Measurements from ENCODE around the gene PGM2L1. TPM values are rescaled to one million over a fixed set of nuclear protein-coding genes. Genes with fewer than 3 reads are reported as not detected.
A peak's percentile ranks its signal among the peaks of the same experiment; 100 is the strongest.

Gene PGM2L1
- total RNA-seq, 1 donor from 2014 or later, result 203 TPM

DNA sequence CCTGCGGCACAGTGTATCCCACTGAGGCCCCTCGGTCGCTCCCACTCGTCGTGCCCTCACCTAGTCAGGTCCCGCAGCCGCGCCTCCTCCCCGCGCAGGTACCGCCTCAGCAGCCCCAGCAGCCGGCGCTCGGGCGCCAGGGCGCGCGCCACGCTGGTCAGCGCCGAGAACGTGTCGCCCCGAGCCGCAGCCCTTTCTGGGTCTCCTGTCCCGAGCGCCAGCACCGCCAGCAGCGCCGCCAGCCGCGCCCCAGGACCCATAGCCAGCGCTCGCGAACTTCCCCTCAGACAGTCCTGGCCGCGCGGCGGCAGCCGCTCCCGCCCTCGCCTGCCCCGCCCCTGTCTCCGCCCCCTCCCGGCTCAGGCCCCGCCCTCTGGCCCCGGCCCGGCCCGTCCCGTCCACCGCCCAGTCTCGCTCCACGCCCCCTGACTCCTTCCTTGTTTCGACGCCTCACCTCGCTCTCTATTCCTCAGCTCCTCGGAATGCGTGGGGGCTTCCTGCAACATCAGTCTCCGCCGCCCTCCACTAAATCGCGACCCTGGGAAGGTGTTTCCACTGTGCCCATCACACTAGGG lies 86.8 kb downstream of the PGM2L1 start, which contains the start of gene P4HA3:
TSS of gene P4HA3 (minus strand) at position 289 of the 575 bp plus-strand sequence. CDS start at position 260, 29 bp downstream.
- FAIRE-seq (no peak), DNase-seq (ENCODE audit: low spot score in 2 of 2) (peak; percentile 37 to 75)

DNA sequence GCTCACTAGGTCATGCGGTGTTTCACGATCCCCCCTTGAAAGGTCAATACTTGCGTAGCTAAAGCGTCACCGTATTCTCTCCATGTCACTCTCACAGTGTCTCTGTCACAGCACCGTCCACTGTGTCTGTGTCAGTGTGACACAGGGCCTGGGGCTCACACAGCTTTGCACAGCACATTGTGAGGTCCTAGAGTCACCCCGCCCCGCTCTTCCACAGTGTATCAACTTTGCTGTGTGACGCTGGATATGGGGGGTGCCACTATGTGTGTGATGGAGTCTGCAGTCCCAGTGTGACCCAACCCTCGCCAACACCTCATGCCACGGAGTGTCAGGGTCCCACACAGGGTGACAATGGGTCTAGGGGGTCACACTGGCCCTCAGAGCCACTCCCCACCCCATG lies 87.4 kb downstream of the PGM2L1 start:
- FAIRE-seq (no peak), DNase-seq (ENCODE audit: low spot score in 2 of 2) (no peak)

DNA sequence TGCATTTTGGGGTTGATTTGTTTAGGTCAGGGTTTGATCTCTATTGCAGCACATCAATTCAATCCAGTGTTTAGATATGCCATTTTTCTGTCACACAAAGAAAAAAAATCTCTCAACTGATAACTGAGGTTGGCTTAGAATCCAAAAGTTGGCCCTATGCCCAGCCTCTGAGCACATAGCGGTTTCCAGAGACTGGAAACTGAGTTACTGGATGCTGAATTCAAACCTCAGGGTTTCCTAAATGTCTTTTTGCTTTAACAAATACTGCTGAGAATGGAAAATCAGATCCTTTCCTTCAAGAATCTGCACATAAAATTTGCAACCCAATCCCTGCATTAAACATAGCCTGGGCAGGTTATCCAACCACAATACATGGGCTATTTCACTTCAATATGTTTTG lies 90.8 kb downstream of the PGM2L1 start:
- FAIRE-seq (no peak), DNase-seq (ENCODE audit: low spot score in 2 of 2) (no peak)

DNA sequence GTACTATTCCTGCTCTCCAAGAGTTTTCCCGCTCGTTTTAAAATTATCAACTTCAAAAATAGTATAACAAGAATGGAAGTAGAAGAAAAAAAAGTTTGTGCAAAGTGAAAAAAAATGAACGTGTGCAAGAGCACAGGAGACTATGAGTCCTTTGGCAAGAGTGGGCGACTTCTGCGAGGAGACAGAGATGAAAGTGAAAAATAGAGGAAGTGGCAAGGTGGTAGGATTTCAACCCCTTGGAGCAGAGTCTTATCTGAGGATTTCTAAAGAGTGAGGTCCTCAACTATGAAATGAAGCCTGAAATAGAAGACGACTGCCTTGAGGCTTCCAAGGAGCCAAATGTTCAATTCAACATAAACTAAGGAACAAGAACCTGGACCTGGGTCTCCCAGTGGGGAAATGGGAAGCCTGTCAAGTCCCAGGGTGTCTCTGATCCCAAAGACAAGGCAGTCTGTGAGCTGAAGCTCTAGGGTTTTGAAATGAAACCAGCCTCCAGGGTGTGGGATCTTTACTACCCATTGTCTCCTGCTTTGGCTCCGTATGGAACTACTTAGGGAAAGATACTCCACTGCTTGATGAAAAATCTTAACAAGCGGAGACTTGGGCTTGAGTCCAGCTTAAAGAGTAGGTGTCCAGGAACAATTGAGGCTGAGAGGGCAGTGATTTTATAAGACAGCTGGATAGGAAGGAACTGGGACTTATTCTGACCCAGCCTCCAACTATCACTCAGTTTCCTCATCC lies 91.6 kb downstream of the PGM2L1 start:
- DNase-seq (ENCODE audit: low spot score in 2 of 2), result no peak

DNA sequence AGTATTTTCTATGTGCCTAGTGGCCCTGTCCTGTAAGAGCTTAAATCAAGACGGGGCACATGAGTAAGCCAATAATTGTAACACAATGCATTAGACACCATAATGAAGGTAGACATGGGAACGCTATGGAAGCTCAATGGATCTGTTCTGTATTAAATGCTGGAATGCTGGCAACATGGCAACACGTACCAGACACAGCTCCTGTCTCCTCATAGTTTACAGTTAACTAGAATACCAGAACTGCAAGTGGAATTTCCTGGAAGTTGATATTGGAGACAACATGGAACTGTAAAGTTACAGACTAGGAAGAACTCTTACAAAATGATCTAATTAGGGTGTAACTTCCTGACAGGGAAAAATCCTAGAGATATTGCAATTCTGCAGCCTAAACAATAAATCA lies 99.2 kb downstream of the PGM2L1 start:
- FAIRE-seq (no peak), DNase-seq (ENCODE audit: low spot score in 2 of 2) (no peak)

More for the DNA sequence above, 91.6 kb downstream of the PGM2L1 start:
- no peak for FAIRE-seq

DNA sequence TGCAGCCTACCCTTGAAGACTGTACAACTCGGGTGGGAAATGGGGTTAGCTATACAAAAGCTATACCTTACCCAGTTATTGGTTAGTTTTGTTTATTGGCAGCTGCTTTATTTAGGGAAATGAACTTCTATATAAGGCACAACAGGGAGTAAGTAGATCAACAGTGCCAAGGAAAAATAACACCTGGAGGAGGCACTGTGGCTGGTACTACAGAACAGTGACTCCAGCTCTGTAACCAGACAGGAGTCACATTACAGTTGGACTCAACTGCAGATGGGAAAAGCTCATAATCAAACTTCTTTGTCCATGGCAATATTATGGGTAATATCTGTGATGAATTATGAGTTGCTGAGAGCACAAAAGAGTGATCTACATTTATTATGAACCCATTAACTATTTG lies 100.7 kb downstream of the PGM2L1 start:
- no peak for FAIRE-seq
- DNase-seq (ENCODE audit: low spot score in 2 of 2), result no peak

DNA sequence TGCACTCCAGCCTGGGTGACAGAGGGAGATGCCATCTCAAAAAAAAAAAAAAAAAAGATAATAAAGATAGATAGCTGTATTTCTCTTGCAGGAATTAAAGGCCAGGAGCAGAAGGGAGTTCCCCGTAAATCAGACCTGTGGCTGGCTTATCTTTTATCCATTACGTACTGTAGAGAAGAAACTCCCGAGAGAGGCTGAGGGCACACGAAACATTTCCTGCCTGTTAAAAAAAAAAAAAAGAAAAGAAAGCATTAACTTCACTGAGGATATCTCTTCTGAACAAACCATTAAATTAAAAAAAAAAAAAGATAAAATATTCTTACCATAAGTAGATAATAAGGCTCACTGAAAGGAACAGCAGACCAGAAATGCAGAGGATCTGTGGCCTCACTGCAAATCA lies 109.3 kb downstream of the PGM2L1 start:
- FAIRE-seq (no peak), DNase-seq (ENCODE audit: low spot score in 2 of 2) (no peak)

- DNase-seq (ENCODE audit: low spot score in 2 of 2), result no peak
- FAIRE-seq, result no peak
Measured at GRCh38 chr11:74288161-74288560, 110.1 kb downstream of the PGM2L1 start.

GRCh38 chr11:74284466-74284865 lies 113.8 kb downstream of the PGM2L1 start:
- DNase-seq (ENCODE audit: low spot score in 2 of 2), result no peak

DNA sequence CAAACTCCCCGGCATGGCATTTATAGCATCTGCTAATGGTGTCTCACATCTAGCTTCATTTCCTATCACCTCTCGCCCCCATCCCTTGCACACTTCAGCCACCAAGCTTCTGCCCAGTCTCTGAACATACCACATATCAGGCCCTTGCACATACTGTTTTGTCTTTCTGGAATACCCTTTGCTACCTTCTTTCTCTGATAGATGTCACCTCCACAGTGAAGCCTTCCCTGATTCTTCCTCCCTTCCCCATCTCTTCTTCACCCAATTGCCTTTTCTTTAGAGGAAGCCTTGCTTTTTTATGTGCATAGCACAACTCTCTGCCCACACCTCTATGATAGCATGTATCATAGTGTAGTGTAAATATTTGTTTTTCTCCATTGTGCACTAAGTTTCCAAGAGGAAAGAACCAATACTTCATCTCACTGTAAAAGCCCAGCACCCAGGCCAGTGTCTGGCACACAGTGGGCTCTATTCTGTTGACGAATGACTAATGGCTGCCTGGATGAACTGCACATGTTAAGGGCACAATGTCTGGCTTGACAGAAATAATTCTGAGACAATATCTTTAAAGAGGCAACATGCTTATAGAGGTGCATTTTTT lies 114.6 kb downstream of the PGM2L1 start:
- DNase-seq (ENCODE audit: low spot score in 2 of 2), result no peak
- FAIRE-seq, result no peak

More at GRCh38 chr11:74284466-74284865, 113.8 kb downstream of the PGM2L1 start:
- no peak for FAIRE-seq

DNA sequence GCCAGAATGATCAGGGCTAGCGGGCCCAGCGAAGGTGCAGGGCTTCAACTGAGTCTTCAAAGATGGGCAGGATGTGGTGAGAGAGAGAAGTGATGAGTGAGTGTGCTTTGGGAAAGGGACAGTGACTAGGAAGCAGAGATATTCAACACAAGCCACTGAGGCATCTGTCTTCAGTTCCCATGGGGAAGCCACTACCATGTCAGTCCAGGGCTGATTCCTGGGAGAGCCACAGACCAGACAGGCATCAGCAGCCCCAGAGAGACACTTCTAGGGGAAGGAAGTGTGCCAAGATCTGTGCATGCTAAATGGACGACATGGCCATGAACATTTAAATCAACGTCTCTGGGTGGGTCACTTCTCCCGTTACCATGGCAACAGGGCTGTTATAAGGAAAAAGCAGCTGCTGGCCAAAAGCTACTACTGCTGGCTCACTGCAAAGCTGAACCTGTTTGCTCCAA lies 115.3 kb downstream of the PGM2L1 start:
- FAIRE-seq, result no peak
- DNase-seq (ENCODE audit: low spot score in 2 of 2), result no peak

DNA sequence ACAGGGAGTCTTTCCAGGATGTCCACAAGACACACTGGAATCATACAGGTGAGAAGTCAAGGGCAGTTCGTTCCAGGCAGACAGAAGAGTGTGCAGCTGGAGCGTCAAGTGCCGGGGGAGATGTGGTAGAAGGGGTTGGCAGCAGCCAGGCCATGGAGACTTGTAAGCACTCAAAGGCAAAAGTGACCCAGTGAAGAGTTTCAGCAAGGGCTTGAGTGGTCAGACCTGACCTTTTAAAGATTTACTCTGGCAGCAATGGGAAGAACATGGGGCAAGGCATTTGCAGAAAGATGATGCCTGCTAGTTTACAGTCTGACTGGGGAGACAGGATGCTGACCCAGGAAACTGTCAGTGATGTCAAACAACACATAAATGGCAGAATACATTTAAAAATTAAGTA lies 115.8 kb downstream of the PGM2L1 start:
- no peak for FAIRE-seq
- no peak for DNase-seq (ENCODE audit: low spot score in 2 of 2)

GRCh38 chr11:74280494-74280893 lies 117.7 kb downstream of the PGM2L1 start:
- DNase-seq (ENCODE audit: low spot score in 2 of 2) (no peak), FAIRE-seq (no peak)

Small RNAs within 50 kb of the gene (small RNA-seq; reads per million reads assigned to genes)
- not detected for gene MIR548AL

Other genes starting within 250 kb of the PGM2L1 start
- gene C2CD3, start 227.4 kb downstream of the PGM2L1 start, total RNA-seq, result 11.8 TPM
- gene PPME1, start 227.1 kb downstream of the PGM2L1 start, total RNA-seq, result 45.7 TPM
- 0.41 TPM for gene P4HA3, start 86.8 kb downstream of the PGM2L1 start, total RNA-seq
- gene KCNE3, start 69.1 kb upstream of the PGM2L1 start, total RNA-seq, result 1.2 TPM
- gene LIPT2, start 95.3 kb upstream of the PGM2L1 start, total RNA-seq, result 2.9 TPM
- 15.9 TPM for gene POLD3, start 194.1 kb upstream of the PGM2L1 start, total RNA-seq

Measured in frontal cortex (tissue), 4 donors.